GM21619 (cell line): ENCODE results near the gene METTL26.
"Not testable (repeated sequence)": the region's sequence is repeated elsewhere in the genome, so short reads cannot be mapped to it uniquely, and the experiment has no call there.

Source experiments
- ATAC-seq: cut with Tn5 transposase; IDR thresholded peaks from one replicate; pipeline ENCODE4 v1.9.1; 2021; ENCODE audit not compliant: unreplicated experiment

The METTL26 gene

DNA sequence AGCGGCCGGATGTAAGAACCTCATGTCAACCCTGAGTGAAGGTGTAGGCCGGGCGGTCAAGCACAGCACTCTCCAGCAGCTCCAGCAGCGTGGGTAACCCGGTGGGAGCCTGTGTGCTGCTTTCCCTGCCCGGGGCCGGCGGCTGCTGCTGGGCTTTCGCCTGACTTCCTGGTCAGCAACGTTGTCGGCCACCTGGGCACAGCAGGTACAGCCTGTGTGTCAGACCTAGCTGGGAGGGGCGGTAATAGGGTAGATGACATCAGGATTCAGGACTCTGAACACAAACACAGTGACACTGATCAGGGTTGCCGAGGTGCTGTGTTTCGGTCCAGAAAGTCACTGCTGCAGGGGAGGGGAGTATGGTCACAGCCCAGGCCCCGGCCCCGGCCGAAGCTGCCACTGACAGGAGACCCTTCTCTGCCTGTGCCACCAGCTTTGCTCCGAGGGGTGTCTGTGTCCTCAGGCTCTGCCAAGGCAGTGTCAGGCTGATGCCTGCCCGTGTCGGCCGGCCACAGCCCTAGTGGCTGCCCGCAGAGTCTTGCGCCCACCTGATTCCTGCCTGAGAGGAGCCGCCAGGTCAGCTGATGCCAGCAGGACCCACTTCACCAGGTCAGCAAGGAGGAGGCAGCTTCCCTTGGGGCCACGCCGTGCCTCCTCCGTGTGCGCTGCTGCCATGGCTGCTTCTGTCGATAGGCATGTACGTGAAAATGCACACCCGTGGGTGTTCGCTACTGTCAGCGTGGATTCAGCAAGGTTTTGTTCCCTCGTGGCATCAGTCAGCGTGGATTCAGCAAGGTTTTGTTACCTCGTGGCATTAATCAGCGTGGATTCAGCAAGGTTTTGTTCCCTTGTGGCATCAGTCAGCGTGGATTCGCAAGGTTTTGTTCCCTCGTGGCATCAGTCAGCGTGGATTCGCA lies 37.0 kb downstream of the METTL26 start:
- ATAC-seq, result no peak

DNA sequence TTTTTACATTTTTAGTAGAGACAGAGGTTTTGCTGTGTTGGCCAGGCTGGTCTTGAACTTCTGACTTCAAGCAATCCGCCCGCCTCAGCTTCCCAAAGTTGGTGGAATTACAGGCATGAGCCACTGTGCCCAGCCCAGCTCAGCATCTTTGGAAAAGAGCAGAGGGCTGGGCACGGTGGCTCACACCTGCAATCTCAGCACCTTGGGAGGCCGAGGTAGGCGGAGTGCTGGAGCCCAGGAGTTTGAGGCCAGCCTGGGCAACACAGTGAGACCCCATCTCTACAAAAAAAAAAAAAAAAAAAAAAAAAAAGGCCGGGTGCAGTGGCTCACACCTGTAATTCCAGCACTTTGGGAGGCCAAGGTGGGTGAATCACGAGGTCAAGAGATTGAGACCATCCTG lies 38.5 kb downstream of the METTL26 start:
- ATAC-seq, result not testable (repeated sequence)

DNA sequence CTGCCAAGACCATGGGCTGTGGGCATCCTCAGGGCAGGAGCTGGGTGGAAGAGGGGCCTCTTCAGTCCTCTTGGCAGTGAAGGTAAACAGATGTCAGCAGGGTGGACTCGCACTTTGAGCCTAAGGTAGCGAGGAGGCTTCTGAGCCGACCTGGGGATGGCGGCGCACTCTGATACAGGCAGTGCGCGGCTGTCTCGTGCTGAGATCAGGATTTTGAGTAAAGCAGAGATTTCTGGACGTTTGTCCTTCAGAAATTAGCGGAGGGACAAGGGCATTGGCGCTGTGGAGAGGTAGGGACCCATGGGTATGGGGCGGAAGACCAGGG lies 39.4 kb downstream of the METTL26 start:
- no peak for ATAC-seq

DNA sequence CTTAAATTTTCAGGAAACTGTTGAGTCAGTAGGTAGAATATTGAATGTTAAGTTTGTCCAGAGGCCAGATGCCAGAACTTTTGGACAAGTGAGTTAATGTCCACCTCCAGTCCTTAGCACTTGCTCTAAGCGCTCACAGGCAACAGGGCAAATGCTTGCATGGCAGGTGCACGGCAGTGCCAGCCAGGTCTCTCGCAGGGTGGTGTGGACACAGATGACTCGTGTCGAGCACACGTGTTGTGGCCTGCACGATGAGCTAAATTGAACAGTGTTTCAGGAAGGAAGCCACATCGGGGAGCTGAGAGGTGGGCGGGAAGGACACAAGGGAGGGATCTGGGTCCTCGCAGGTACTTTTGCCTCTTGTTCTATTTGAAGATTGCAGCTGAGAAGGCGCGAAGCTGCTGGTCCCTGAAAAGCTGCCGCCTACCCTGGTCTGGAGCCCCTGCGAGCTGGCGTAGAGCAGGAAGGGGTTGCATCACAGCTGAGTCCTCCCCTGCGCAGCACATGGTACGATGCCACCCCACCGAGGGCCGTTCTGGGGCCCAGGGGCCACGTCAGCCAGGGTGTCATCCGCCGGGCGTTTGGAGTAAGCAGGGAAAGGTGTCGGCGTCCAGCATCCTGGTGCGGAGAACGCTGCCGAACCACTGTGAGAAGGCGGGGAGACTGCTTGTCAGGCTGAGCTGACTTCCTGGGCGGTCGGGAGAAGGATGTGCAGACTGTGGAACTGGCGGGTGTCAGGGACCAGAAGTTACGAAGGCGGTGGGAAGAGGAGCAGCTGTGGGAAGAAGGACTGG lies 40.0 kb downstream of the METTL26 start:
- ATAC-seq, result no peak

DNA sequence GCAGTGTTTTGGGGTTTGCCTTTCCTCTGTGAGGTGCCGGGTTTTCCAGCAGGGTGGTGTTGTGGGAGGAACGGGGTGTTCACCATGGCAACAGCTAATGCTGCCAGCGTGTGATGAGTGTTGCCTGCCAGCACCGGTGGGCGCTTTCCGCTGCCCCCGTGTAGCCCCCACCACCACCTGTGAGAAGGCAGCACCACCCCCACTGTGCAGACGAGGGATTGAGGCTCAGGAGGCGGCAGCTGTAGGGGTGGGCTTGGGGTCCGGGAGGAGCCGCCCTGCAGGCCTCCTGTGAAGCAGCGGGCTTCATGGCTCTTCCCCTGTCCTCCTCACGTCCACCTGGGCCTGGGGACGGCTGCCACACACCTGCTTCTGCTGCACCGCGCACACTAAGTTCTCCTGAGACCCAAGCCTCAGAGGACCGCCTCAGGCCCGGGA lies 41.0 kb downstream of the METTL26 start:
- no peak for ATAC-seq

DNA sequence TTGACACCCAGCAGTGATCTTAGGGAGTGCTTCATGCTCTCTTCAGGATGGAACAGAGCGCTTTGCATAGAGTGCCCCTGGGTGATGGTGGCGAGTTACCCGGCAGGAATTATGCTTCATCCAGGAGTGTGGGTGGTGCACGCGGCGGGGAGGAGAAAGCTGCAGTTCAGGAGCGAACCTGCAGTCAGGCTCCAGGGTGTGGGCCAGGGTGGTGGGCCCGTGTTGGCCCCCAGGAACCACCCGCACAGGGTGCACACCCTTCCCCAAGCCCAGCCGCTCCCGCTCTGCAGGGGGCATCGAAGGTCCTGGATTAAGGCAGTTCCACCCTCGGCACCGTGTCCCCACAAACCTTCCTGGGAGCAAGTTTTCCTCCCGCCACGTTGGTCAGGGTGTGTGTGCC lies 42.3 kb downstream of the METTL26 start:
- ATAC-seq, result no peak

DNA sequence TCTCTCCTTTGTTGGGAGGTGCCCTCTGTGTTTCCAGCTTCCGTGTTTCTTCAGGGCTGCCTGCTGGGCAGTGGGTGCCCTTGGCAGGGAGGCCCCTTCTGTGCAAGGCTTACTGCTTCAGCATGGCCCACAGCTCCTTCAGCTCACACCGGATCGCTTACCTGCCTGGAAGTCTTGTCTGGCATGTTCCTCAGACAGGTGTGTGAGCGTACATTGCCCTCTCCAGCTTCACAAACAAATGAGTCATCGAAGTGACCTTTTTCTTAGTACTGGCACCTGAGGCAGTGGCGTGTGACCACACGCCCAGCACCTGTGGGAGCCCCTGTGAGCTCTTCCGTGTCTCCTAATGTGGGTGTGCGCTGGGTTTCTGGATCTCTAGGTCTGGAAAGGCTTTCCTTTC lies 42.7 kb downstream of the METTL26 start:
- no peak for ATAC-seq

DNA sequence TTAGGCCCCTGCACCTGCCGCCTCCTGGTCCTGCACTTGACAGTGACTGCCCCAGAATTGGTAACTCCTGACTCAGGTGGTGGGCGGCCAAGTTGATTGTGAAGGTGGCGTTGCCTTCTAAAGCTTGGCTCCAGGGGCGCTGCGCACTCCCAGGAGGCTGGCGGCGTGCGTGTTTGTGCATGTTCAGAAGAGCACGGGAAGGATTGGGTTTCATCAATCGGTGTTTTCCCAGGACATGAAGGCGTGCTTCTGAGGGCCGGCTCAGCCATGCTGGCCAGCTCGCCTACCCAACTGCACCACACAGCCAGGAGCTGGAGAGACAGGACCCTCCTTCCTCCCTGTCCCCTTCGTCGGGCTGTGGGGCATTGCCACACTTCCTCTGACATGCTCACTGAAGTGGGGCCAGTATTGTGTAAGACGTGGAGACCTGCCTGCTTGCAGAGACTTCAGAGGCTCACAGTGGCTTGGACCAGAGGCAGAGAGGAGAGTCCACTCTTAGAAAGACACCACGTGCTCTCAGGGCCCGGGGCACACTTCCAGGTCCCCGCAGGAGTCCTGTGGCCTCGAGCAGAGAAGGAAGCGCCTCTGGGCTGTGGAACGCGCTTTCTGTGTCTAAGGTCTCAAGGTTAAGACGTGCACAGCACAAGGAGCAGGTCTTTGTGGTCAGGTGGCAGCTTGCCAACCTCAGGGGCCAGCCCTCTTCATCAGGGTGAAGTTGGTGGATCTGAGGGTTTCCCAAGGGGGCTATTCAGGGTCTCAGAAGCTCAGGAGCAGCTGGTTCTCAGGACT lies 43.4 kb downstream of the METTL26 start:
- ATAC-seq, result no peak

DNA sequence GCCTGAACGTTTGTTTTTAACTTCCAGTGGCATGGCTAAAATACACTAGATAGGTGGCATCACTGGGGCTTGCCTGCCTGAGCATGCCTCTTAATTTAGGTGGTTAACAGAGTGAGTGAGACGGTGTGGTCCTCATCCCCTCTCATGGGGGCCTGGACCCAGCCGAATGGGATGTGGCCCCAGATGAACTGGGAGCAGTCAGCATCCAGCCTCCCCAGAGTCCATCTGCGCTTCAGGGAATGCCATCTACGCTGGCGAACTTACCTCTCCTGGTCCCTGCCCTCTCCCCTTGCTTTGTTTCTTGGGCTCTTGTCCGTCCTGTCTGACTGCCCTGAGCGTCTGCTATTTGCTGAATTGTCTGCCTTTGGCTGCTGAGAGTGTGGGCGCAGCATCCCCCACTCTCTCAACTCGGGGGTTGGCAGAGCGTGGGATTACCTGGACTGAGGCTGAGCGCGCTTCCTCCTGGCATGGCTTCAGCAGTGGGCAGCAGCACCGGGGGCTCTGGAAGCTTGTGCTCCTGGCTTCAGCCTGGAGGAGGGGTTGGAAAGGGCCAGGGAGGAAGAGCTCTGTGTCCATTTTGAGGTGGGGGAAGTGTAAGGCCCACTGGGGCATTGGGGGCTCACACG lies 44.1 kb downstream of the METTL26 start:
- no peak for ATAC-seq

DNA sequence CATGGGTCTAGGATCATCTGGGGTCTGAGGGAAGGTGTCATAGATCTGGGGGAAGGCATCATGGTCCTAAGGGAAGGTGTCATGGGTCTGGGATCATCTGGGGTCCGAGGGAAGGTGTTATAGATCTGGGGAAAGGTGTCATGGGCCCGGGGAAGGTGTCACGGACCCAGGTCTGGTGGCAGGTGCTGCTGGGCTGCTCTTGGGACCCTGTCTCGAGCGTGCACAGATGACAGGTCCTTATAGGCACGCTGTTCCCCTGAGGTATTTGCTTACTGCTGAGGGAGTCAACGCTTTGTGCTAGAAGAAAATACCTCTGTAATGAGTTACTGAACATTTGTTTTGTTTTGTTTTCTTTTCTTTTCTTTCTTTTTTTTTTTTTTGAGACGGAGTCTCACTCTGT lies 44.9 kb downstream of the METTL26 start:
- no peak for ATAC-seq

DNA sequence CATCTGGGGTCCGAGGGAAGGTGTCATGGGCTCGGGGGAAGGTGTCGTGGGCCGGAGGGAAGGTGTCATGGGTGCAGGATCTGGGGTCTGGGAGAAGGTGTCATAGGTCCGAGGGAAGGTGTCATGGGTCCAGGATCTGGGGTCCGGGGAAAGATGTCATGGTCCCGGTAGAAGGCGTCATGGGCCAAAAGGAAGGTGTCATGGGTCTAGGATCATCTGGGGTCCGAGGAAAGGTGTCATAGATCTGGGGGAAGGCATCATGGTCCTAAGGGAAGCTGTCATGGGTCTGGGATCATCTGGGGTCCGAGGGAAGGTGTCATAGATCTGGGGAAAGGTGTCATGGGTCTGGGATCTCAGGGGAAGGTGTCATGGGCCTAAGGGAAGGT lies 45.3 kb downstream of the METTL26 start:
- ATAC-seq, result no peak

DNA sequence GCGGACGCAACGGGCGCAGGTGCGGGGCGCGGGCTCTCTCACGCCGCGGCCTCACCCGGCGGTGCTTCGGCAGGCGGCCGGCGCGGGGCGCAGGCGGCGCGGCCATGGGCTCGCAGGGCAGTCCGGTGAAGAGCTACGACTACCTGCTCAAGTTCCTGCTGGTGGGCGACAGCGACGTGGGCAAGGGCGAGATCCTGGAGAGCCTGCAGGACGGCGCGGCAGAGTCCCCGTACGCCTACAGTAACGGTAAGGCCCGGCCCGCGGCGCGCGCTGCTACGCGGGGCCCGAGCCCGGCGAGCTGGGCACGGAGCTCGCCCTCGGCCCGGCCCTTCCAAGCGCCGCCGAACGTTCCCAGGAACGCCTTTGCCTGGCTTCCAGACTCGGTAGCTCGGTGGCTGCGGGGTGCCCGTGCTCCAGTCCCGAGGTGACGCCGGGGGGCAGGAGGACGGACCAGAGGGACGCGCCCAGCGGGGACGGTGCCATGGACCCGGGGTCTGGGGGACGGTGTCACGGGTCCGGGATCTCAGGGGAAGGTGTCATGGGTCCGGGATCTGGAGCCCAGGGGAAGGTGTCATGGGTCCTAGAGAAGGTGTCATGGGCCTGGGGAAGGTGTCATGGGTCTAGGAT lies 45.8 kb downstream of the METTL26 start:
- peak; percentile 7 for ATAC-seq

DNA sequence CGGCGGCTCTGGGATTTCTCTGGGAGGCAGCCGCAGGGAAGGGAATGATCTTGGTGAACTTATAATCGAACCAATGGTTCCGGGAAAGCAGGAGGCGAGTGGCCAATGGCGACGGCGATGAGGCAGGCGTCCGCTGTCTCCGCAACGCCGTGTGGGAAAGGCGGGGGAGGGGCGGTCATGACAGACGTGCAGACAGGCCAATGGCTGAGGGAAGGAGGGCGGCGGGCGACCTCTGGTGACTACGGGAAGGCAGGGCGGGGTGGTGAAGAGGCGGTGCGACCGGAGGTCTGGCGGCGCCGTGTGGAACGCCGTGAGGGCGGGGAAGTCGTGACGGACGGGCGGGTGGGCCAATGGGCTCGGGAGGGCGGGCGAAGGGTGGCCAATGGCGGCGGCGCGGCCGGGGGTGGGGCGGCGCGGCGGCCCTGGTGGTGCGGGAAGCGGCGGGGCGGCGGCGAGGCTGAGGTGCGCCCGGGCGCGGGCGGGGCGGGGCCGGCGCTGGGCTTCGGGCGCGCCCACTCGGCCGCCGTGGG lies 46.4 kb downstream of the METTL26 start, which contains the start of gene RAB40C:
Gene RAB40C (plus strand): TSS at position 409 of the 530 bp plus-strand sequence. CDS start 226 bp downstream, outside the sequence.
- ATAC-seq, result peak; percentile 70

DNA sequence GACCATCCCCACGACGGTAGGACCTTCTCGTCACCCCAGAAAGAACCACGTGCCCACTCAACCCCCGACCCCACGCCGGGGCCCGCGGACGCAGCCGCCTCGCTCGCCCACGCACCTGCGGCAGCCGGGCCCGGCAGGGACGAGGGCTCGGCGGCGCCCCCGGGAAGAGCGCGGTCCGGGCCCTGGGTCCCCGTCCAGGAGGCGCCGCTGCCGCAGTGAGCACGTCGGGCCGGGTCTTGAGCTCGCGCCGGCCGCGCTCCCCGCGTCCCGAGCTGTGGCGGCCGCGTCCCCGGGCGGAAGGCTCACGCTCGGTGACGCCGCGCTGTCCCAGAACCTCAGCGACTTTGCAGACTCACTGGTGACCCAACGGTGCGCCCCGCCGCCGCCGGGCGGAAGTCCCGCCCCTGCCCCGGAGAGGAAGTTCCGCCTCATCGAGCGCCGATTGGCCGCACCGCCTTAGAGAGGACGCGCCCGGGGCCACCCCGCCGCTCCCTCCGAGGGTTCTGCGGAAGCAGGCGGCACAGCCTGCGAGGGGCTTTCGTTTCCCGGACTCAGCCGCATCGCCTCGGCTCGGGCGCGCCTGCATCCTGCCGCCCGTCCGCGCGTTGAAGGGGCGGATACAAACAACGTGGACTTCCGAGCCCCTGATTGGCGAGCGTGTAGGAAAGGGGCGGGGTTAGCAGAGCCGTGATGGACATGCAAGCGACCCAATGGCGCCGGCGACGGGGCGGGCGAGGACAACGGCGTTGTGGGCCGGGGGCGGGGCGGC lies 47.0 kb downstream of the METTL26 start:
- ATAC-seq, result peak; percentile 62

DNA sequence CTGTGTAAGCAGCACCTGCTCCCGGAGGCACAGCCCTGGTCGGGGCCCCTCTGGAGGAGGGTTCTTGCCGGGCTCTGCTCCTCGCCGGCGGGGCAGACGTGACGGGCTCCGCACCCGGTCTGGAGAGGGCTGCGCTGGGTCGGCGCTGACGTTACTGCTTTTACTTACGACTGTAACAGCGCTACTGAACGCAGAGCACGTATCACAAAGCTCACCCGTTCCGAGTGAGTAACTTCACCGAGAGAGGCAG lies 47.5 kb downstream of the METTL26 start:
- peak; percentile 15 for ATAC-seq

DNA sequence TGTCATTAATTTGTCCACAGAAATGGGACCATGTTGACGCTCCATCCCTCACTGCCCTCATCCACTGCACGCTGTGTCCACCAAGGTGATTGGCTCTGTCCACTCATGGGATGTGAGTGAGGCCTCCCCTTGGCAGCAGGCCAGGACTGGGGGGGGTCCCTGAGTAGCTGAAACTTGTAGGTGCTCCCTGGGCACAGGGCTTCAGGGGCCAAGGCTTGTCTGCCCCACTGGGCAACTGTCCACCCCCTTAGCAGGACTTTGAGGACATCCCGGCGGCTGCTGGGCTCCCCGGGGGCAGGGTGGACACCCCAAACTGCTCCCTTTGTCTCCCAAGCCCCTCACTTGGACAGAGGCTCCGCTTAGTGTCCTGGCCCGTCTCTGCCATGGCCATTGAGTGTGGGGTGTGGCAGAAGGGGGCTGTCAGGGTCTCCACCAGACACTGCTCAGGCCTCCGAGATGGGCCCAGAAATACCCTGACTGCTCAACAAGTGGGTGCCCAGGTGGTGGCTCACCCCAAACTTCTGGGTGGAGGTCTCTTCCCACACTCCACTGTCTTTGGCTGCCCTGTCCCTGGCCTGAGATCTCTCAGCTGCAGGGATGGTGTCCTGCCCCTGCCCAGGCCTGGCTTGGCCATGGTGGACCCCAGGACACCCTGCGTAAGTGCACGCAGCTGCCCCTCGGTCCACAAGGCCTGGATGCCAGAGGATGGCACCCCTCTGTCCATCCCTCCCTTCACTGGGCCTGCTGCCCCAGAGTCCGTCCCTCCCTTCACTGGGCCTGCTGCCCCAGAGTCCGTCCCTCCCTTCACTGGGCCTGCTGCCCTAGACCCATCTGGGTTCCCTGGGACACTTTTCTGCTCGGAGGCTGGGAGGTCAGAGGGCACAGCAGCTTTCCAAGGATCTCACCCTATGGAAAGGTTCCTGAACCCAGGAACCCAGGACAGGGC lies 49.2 kb downstream of the METTL26 start:
- ATAC-seq, result no peak

DNA sequence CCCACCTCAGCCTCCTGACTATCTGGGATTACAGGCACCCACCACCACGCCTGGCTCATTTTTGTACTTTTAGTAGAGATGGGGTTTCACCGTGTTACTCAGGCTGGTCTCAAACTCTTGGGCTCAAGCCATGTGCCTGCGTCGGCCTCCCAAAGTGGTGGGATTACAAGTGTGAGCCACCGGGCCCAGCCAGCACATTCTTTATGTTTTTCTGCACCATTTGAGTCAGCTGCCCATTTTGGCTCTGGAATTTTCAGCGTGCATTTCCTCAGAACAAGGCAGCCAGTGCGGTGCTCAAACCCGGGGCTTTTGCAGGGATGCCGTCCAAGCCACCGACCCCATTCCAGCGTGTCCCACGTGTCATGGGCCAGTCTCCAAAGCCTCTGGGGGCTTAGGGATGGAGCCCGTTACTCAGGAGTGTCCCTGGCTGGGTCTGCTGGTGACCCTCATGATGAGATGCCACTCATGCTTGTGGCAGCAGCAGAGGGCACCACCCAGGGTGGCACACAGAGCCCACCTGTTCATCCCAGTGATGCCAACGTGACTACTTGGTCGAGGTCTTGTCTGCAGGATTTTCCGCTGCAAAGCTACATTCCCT lies 50.0 kb downstream of the METTL26 start:
- no peak for ATAC-seq

DNA sequence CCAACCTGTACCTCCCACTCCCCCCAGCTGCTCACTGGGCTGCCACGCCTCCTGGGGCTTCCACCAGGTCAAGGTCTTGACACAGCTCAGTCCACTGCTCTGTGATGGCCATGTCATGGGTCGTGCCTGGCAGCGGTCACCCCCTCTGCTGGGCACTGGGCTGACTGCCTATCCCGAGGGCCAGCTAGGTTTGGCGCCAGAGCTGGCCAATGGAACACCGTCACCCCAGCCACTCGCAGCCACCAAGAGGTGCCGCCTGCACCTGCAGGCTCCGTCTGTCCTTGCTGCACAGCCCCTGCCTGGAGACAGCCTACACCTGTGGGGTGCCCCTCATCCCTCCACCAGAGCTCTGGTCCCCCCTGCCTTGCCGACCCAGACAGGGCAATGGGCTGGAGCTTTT lies 50.8 kb downstream of the METTL26 start:
- ATAC-seq, result no peak
